HepG2 (cell line): ENCODE measurements around the gene RAB1B. TPM values are rescaled to one million over a fixed set of nuclear protein-coding genes. Genes with fewer than 3 reads are reported as not detected.

Experiments
- ADNP ChIP-seq: sonication (generic); formaldehyde crosslinking; IDR thresholded peaks from 2 replicates; pipeline ENCODE4 v1.4.0; 2020; ENCODE audit warnings: missing genetic modification reagents
- CAMTA2 ChIP-seq: sonication (generic); formaldehyde crosslinking; IDR thresholded peaks from 2 replicates; pipeline ENCODE4 v1.4.0; 2020; ENCODE audit warnings: mild to moderate bottlenecking, missing genetic modification reagents, borderline replicate concordance
- FOXP1 ChIP-seq, 2 experiments: fragments of 450-650 bp in 1 of 2; IDR thresholded peaks; 2 replicates each; pipeline ENCODE4 v1.6.1; 2017 to 2018; ENCODE audit warnings: antibody characterized with exemption in 1 of 2
- IRX3 ChIP-seq: sonication (generic); formaldehyde crosslinking; IDR thresholded peaks from 2 replicates; pipeline ENCODE4 v1.8.1; 2023; ENCODE audit warnings: mild to moderate bottlenecking, low read depth, missing genetic modification reagents, borderline replicate concordance
- NR2F1 ChIP-seq, 2 experiments: fragments of 450-650 bp in 1 of 2; formaldehyde crosslinking in 1 of 2; IDR thresholded peaks; 2 replicates each; pipeline versions ENCODE4 v1.5.0 to v1.6.1; 2016 to 2020; ENCODE audit warnings: mild to moderate bottlenecking in 1 of 2, missing compliant biosample characterization in 1 of 2, missing genetic modification reagents in 1 of 2, moderate library complexity in 1 of 2
- PAF1 ChIP-seq: IDR thresholded peaks from 2 replicates; pipeline ENCODE4 v1.6.1; 2016; ENCODE audit warnings: missing genetic modification reagents, missing compliant biosample characterization
- RFX1 ChIP-seq: fragments of 450-650 bp; IDR thresholded peaks from 2 replicates; pipeline ENCODE4 v1.6.1; 2017
- SKI ChIP-seq: fragments of 450-650 bp; IDR thresholded peaks from one replicate; pipeline ENCODE4 v1.6.1; 2018; ENCODE audit warnings: mild to moderate bottlenecking; ENCODE audit not compliant: partially characterized antibody
- XRCC5 ChIP-seq: fragments of 200-400 bp; formaldehyde crosslinking; optimal IDR thresholded peaks from 2 replicates; pipeline ENCODE3; 2017; ENCODE audit warnings: mild to moderate bottlenecking, low read length
- YEATS4 ChIP-seq: sonication (generic); formaldehyde crosslinking; IDR thresholded peaks from 2 replicates; pipeline ENCODE4 v1.4.0; 2020; ENCODE audit warnings: missing genetic modification reagents, borderline replicate concordance
- ZNF331 ChIP-seq: sonication (generic); formaldehyde crosslinking; IDR thresholded peaks from 2 replicates; pipeline ENCODE4 v1.4.0; 2020; ENCODE audit warnings: missing genetic modification reagents
- ZNF674 ChIP-seq: sonication (generic); formaldehyde crosslinking; IDR thresholded peaks from 2 replicates; pipeline ENCODE4 v1.5.0; 2020; ENCODE audit warnings: low read depth, mild to moderate bottlenecking, missing genetic modification reagents
- ZNF782 ChIP-seq: sonication (generic); formaldehyde crosslinking; IDR thresholded peaks from 2 replicates; pipeline ENCODE4 v1.4.0; 2020; ENCODE audit warnings: missing genetic modification reagents, mild to moderate bottlenecking, borderline replicate concordance
- ZNF83 ChIP-seq: sonication (generic); formaldehyde crosslinking; IDR thresholded peaks from 2 replicates; pipeline ENCODE4 v1.4.0; 2020; ENCODE audit warnings: missing genetic modification reagents, mild to moderate bottlenecking, borderline replicate concordance
- ZNF839 ChIP-seq: sonication (generic); formaldehyde crosslinking; IDR thresholded peaks from 2 replicates; pipeline ENCODE4 v1.4.0; 2020; ENCODE audit warnings: missing genetic modification reagents, mild to moderate bottlenecking, borderline replicate concordance
- polyA plus RNA-seq, 8 experiments: library from polyadenylated mRNA; depleted of rRNA in 3 of 8; stranded (reverse) in 7 of 8; unstranded in 1 of 8; fragments of >200 nt; fragmentation: Illumina TruSeq in 4 of 8; extraction: Trizol in 4 of 8; gene quantifications; 2 replicates each; pipeline versions ENCODE4 v1.2.1 to v1.2.3, GENCODE V29; 2011 to 2016; ENCODE audit warnings: low read depth in 4 of 8, missing spikeins in 1 of 8, mixed read lengths in 1 of 8; ENCODE audit not compliant: insufficient read depth in 1 of 8
- total RNA-seq, 5 experiments: library from RNA; depleted of rRNA; stranded (reverse); fragments of >200 nt; fragmentation: Illumina TruSeq; extraction: Trizol; gene quantifications; 2 replicates each; pipeline ENCODE4 v1.2.3, GENCODE V29; 2016; ENCODE audit warnings: low read depth in 1 of 5
- TF ChIP-seq, protein P1 (sequence below): sonication (generic); formaldehyde crosslinking; IDR thresholded peaks from 2 replicates; pipeline ENCODE4 v1.4.0; 2020; ENCODE audit warnings: missing genetic modification reagents, borderline replicate concordance
- TF ChIP-seq, protein P2 (sequence below): sonication (generic); formaldehyde crosslinking; IDR thresholded peaks from 2 replicates; pipeline ENCODE4 v1.4.0; 2020; ENCODE audit warnings: missing genetic modification reagents
- TF ChIP-seq, protein P3 (sequence below): sonication (generic); formaldehyde crosslinking; IDR thresholded peaks from 2 replicates; pipeline ENCODE4 v1.8.0; 2022; ENCODE audit warnings: mild to moderate bottlenecking, missing genetic modification reagents, moderate library complexity
- TF ChIP-seq, protein P4 (sequence below): sonication (generic); formaldehyde crosslinking; IDR thresholded peaks from 2 replicates; pipeline ENCODE4 v1.4.0; 2020; ENCODE audit warnings: low read depth, mild to moderate bottlenecking, missing genetic modification reagents

The RAB1B gene
- total and polyA plus RNA-seq, 2 of the 13 experiments (the other 11 are each of a cell fraction or from before 2014, with no cell fraction given), result 77.9 to 87.9 TPM

GRCh38 chr11:66282468-66283455 lies 14.3 kb downstream of the RAB1B start (continued):
- TF ChIP-seq, protein P1, sequence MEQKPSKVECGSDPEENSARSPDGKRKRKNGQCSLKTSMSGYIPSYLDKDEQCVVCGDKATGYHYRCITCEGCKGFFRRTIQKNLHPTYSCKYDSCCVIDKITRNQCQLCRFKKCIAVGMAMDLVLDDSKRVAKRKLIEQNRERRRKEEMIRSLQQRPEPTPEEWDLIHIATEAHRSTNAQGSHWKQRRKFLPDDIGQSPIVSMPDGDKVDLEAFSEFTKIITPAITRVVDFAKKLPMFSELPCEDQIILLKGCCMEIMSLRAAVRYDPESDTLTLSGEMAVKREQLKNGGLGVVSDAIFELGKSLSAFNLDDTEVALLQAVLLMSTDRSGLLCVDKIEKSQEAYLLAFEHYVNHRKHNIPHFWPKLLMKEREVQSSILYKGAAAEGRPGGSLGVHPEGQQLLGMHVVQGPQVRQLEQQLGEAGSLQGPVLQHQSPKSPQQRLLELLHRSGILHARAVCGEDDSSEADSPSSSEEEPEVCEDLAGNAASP (CRISPR knock-in tag), result 0 out of 2 replicates have a peak, but pooled peaks have one; percentile 48
- TF ChIP-seq, protein P2, sequence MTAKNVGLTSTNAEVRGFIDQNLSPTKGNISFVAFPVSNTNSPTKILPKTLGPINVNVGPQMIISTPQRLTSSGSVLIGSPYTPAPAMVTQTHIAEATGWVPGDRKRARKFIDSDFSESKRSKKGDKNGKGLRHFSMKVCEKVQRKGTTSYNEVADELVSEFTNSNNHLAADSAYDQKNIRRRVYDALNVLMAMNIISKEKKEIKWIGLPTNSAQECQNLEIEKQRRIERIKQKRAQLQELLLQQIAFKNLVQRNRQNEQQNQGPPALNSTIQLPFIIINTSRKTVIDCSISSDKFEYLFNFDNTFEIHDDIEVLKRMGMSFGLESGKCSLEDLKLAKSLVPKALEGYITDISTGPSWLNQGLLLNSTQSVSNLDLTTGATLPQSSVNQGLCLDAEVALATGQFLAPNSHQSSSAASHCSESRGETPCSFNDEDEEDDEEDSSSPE (CRISPR knock-in tag), result 0 out of 2 replicates have a peak, but pooled peaks have one; percentile 33
- TF ChIP-seq PAF1 (no peak), CAMTA2 (CRISPR knock-in tag) (no peak), ZNF83 (no peak), ADNP (CRISPR knock-in tag) (no peak), RFX1 (peak; percentile 100), ZNF782 (CRISPR knock-in tag) (peak; percentile 76; the same call in 1 of the 2 replicates), SKI (peak; percentile 67), XRCC5 (peak; percentile 77), NR2F1 (CRISPR knock-in tag; IDR thresholded peaks at IDR 0.05) (0 out of 4 replicates have a peak, but pooled peaks of 1 of the 2 experiments have one; percentile 17), IRX3 (CRISPR knock-in tag) (no peak), ZNF674 (CRISPR knock-in tag) (no peak), ZNF331 (CRISPR knock-in tag) (peak; percentile 57), FOXP1 (IDR thresholded peaks at IDR 0.05) (no peak), FOXP1 (CRISPR knock-in tag; IDR thresholded peaks at IDR 0.05) (no peak), YEATS4 (CRISPR knock-in tag) (0 out of 2 replicates have a peak, but pooled peaks have one; percentile 8), ZNF839 (no peak)
- TF ChIP-seq, protein P3, sequence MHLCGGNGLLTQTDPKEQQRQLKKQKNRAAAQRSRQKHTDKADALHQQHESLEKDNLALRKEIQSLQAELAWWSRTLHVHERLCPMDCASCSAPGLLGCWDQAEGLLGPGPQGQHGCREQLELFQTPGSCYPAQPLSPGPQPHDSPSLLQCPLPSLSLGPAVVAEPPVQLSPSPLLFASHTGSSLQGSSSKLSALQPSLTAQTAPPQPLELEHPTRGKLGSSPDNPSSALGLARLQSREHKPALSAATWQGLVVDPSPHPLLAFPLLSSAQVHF (CRISPR knock-in tag), result no peak
- TF ChIP-seq, protein P4, sequence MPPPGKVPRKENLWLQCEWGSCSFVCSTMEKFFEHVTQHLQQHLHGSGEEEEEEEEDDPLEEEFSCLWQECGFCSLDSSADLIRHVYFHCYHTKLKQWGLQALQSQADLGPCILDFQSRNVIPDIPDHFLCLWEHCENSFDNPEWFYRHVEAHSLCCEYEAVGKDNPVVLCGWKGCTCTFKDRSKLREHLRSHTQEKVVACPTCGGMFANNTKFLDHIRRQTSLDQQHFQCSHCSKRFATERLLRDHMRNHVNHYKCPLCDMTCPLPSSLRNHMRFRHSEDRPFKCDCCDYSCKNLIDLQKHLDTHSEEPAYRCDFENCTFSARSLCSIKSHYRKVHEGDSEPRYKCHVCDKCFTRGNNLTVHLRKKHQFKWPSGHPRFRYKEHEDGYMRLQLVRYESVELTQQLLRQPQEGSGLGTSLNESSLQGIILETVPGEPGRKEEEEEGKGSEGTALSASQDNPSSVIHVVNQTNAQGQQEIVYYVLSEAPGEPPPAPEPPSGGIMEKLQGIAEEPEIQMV, result 0 out of 2 replicates have a peak, but pooled peaks have one; percentile 42
